Measurements from ENCODE around the gene NPIPB6.
"Not testable (repeated sequence)": the region's sequence is repeated elsewhere in the genome, so short reads cannot be mapped to it uniquely, and the experiment has no call there.

The NPIPB6 gene

GRCh38 chr16:28338230-28338629 lies 25.1 kb downstream of the NPIPB6 start:
- not testable (repeated sequence) for H3K27me3 ChIP-seq (ENCODE audit: control insufficient read depth, insufficient read depth, low read length); H3K4me1 ChIP-seq (ENCODE audit: control insufficient read depth, insufficient read depth, low read length); H3K4me3 ChIP-seq (ENCODE audit: low read depth, low read length); H3K36me3 ChIP-seq (ENCODE audit: control insufficient read depth, insufficient read depth, low read length); H3K9me3 ChIP-seq (ENCODE audit: control insufficient read depth, insufficient read depth, low read length); H3K9ac ChIP-seq (ENCODE audit: low read depth, low read length)

DNA sequence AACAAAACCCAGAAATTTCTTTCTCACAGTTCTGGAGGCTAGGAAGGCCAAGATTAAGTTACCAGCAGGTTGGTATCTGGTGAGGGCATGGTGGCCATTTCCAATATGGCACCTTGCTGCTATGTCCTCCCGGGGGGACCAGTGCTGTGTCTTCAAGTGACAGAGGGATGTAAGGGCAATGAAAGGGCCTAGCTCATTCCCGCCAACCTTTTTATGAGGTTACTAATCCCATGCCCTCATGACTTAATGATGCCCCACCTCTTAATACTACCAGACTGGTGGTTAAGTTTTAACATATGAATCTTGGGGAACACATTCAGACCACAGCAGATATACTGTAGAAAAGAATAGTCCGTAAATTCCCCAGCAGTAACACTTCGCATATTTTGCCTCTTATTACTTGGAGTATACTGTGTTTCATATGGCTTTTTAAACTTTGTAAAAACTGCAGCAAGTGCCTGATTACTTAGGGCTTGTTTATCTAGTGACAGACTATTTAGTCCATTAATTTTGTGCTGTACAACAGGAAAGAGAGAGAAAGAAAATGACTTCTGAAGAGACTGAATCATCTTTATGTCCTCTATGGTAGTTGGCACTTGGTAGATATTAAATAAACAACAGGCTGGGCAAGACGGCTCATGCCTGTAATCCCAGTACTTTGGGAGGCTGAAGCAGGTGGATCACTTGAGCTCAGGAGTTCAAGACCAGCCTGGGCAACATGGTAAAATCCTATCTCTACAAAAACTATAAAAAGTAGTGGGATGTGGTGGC lies 26.2 kb downstream of the NPIPB6 start:
- not testable (repeated sequence) for H3K4me1 ChIP-seq (ENCODE audit: control insufficient read depth, insufficient read depth, low read length); H3K9me3 ChIP-seq (ENCODE audit: control insufficient read depth, insufficient read depth, low read length); H3K9ac ChIP-seq (ENCODE audit: low read depth, low read length)

DNA sequence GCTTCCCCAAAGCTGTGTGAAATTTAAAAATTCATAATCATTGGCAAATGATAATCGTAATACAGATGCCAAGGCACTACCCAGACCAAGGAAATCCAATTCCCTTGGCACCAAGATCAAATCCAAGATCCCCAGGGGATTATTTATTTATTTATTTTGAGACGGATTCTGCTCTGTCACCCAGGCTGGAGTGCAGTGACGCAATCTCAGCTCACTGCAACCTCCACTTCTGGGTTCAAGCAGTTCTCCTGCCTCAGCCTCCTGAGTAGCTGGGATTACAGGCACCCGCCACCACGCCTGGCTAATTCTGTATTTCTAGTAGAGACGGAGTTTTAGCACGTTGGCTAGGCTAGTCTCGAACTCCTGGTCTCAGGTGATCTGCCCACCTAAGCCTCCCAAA lies 27.6 kb downstream of the NPIPB6 start:
- not testable (repeated sequence) for H3K4me3 ChIP-seq (ENCODE audit: low read depth, low read length); H3K36me3 ChIP-seq (ENCODE audit: control insufficient read depth, insufficient read depth, low read length); H3K4me1 ChIP-seq (ENCODE audit: control insufficient read depth, insufficient read depth, low read length); H3K9ac ChIP-seq (ENCODE audit: low read depth, low read length); H3K27me3 ChIP-seq (ENCODE audit: control insufficient read depth, insufficient read depth, low read length); H3K9me3 ChIP-seq (ENCODE audit: control insufficient read depth, insufficient read depth, low read length)

More for the DNA sequence above, 26.2 kb downstream of the NPIPB6 start:
- not testable (repeated sequence) for H3K36me3 ChIP-seq (ENCODE audit: control insufficient read depth, insufficient read depth, low read length); H3K4me3 ChIP-seq (ENCODE audit: low read depth, low read length); H3K27me3 ChIP-seq (ENCODE audit: control insufficient read depth, insufficient read depth, low read length)

DNA sequence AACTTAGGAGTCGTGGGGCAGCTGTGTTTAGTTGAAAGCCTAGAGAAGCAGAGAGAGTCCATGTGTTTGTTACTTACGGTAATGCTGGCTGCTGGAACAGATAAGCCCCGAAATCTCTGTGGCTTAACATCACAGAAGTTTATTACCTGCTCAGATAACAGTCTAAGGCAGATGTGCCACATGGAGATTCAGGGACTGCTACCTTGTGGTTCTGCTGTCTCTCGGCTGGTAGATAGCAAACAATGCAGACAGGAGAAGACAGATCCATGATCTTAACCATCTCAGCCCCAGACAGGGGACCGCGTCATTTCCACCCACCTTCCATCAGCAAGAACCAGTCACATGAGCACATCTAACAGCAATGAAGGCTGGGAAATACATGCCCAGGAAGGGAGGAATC lies 30.7 kb downstream of the NPIPB6 start:
- not testable (repeated sequence) for H3K4me3 ChIP-seq (ENCODE audit: low read depth, low read length); H3K36me3 ChIP-seq (ENCODE audit: control insufficient read depth, insufficient read depth, low read length); H3K4me1 ChIP-seq (ENCODE audit: control insufficient read depth, insufficient read depth, low read length); H3K9me3 ChIP-seq (ENCODE audit: control insufficient read depth, insufficient read depth, low read length); H3K9ac ChIP-seq (ENCODE audit: low read depth, low read length); H3K27me3 ChIP-seq (ENCODE audit: control insufficient read depth, insufficient read depth, low read length)

GRCh38 chr16:28330981-28331380 lies 32.3 kb downstream of the NPIPB6 start:
- not testable (repeated sequence) for H3K27me3 ChIP-seq (ENCODE audit: control insufficient read depth, insufficient read depth, low read length); H3K4me1 ChIP-seq (ENCODE audit: control insufficient read depth, insufficient read depth, low read length); H3K4me3 ChIP-seq (ENCODE audit: low read depth, low read length); H3K9ac ChIP-seq (ENCODE audit: low read depth, low read length); H3K36me3 ChIP-seq (ENCODE audit: control insufficient read depth, insufficient read depth, low read length); H3K9me3 ChIP-seq (ENCODE audit: control insufficient read depth, insufficient read depth, low read length)

DNA sequence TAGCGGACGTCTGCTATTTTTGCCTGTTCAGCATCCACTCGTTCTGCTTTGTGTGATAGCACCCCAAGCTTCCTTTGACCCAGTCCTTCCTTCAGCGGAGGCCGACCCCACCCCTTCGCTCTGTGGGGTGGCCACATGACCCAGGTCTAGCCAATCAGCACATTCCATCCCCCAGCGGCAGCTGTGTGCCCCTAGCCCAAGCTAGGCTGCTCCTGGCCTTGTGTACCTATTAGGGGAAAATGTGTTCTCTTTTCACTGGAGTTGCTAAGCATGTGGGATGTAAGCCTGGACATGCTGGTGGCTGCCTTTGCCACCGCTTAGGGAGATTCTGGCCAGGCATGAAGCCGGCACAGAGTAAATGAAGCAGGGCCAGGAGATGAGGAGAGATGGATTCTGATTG lies 33.1 kb downstream of the NPIPB6 start:
- H3K36me3 ChIP-seq (ENCODE audit: control insufficient read depth, insufficient read depth, low read length); H3K27me3 ChIP-seq (ENCODE audit: control insufficient read depth, insufficient read depth, low read length); H3K9ac ChIP-seq (ENCODE audit: low read depth, low read length); H3K4me1 ChIP-seq (ENCODE audit: control insufficient read depth, insufficient read depth, low read length); H3K4me3 ChIP-seq (ENCODE audit: low read depth, low read length); H3K9me3 ChIP-seq (ENCODE audit: control insufficient read depth, insufficient read depth, low read length): not testable (repeated sequence)

DNA sequence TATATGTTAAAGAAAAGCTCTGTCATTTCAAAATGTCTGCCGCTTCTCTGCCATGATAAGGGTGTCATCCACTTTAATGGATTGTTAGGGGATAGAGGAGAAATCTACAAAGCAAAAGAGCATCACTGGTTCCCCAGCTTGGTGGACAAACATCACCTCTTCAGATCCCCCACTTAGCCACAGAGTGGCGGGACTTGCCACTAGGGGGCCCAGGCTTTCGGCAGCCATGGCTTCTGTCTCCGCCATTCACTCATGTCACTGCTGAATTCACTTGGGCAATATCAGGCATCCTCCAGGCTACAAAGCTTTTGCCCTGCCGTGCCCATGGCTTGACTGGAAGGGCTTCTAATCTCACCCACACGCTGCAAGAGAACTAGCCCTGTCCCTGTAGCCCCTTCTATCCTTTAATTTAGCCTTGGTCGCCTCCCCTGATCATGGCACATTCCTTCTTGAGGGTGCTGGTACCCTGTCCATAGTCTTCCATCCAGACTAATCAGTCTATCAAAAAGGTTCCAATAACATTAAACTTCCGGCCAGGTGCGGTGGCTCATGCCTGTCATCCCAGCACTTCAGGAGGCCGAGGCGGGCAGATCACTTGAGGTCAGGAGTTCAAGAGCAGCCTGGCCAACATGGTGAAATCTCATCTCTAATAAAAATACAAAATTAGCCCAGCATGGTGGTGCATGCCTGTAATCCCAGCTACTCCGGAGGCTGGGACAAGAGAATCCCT lies 36.3 kb downstream of the NPIPB6 start:
- Histone ChIP-seq H3K4me3 (ENCODE audit: low read depth, low read length) (no peak overlapping the region), H3K27me3 (ENCODE audit: control insufficient read depth, insufficient read depth, low read length) (no peaks in the 10 kb centered on the region), H3K4me1 (ENCODE audit: control insufficient read depth, insufficient read depth, low read length) (no peaks in the 10 kb centered on the region), H3K36me3 (ENCODE audit: control insufficient read depth, insufficient read depth, low read length) (no peaks in the 10 kb centered on the region), H3K9me3 (ENCODE audit: control insufficient read depth, insufficient read depth, low read length) (no peaks in the 10 kb centered on the region), H3K9ac (ENCODE audit: low read depth, low read length) (no peak overlapping the region)

- peaks cover 10% of the 10 kb centered on the region for H3K36me3 ChIP-seq (ENCODE audit: control insufficient read depth, insufficient read depth, low read length)
- no peak overlapping the region for H3K9ac ChIP-seq (ENCODE audit: low read depth, low read length)
- H3K4me3 ChIP-seq (ENCODE audit: low read depth, low read length): no peak overlapping the region
- H3K9me3 ChIP-seq (ENCODE audit: control insufficient read depth, insufficient read depth, low read length): no peaks in the 10 kb centered on the region
- no peaks in the 10 kb centered on the region for H3K4me1 ChIP-seq (ENCODE audit: control insufficient read depth, insufficient read depth, low read length)
- no peaks in the 10 kb centered on the region for H3K27me3 ChIP-seq (ENCODE audit: control insufficient read depth, insufficient read depth, low read length)
Observed at GRCh38 chr16:28324887-28325279, 38.4 kb downstream of the NPIPB6 start.

GRCh38 chr16:28324235-28324886 lies 38.9 kb downstream of the NPIPB6 start:
- Histone ChIP-seq H3K4me3 (ENCODE audit: low read depth, low read length) (no peak overlapping the region), H3K9me3 (ENCODE audit: control insufficient read depth, insufficient read depth, low read length) (no peaks in the 10 kb centered on the region), H3K27me3 (ENCODE audit: control insufficient read depth, insufficient read depth, low read length) (no peaks in the 10 kb centered on the region), H3K9ac (ENCODE audit: low read depth, low read length) (no peak overlapping the region), H3K36me3 (ENCODE audit: control insufficient read depth, insufficient read depth, low read length) (peaks cover 15% of the 10 kb centered on the region), H3K4me1 (ENCODE audit: control insufficient read depth, insufficient read depth, low read length) (no peaks in the 10 kb centered on the region)

DNA sequence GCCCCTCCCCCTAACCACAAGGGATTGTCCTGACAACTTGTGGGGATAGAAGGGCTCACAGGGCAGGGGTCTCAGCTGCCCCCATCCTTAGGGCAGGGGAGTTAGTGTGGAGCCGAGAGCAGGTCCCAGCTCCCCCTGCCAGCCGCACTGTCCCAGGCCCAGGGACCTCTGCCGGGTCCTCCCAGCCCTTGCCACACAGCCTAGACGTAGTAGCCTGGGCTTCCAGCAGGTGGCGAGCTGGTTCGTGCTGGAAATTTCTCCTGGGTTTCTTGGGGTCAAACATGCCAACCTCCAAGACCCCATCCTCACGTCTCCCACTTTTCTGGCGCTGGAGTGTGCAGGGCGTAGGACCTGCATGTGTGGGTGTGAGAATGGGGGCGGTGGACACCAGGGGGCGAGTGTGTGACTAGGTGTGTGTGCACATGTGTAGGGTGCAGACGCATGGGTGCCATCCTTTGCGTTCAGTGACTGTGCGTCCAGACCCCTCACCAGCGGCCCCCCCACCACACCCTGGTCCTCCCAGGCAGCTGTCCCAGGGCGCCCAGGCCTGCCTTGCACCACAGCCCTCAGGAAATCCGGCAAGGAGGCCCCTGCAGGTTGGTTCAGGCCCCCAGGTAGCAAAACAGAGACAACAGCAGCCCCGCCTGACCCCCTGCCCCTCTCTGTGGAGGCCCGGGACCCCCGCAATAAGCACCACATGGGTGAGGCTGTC lies 41.5 kb downstream of the NPIPB6 start:
- no peak overlapping the region for H3K9ac ChIP-seq (ENCODE audit: low read depth, low read length)
- H3K4me1 ChIP-seq (ENCODE audit: control insufficient read depth, insufficient read depth, low read length): no peaks in the 10 kb centered on the region

GRCh38 chr16:28320741-28321140 lies 42.6 kb downstream of the NPIPB6 start:
- Histone ChIP-seq H3K9ac (ENCODE audit: low read depth, low read length) (no peak overlapping the region), H3K4me3 (ENCODE audit: low read depth, low read length) (no peak overlapping the region), H3K4me1 (ENCODE audit: control insufficient read depth, insufficient read depth, low read length) (no peaks in the 10 kb centered on the region), H3K36me3 (ENCODE audit: control insufficient read depth, insufficient read depth, low read length) (peaks cover 21% of the 10 kb centered on the region), H3K27me3 (ENCODE audit: control insufficient read depth, insufficient read depth, low read length) (no peaks in the 10 kb centered on the region), H3K9me3 (ENCODE audit: control insufficient read depth, insufficient read depth, low read length) (no peaks in the 10 kb centered on the region)

More for the DNA sequence above, 41.5 kb downstream of the NPIPB6 start:
- Histone ChIP-seq H3K9me3 (ENCODE audit: control insufficient read depth, insufficient read depth, low read length) (no peaks in the 10 kb centered on the region), H3K4me3 (ENCODE audit: low read depth, low read length) (no peak overlapping the region), H3K36me3 (ENCODE audit: control insufficient read depth, insufficient read depth, low read length) (peaks cover 21% of the 10 kb centered on the region), H3K27me3 (ENCODE audit: control insufficient read depth, insufficient read depth, low read length) (no peaks in the 10 kb centered on the region)
